Sigmoid colon (tissue), 4 donors: ENCODE data around the gene CAMK4.

Source experiments
- EP300 ChIP-seq, 4 donors: sonication (generic); formaldehyde crosslinking; IDR thresholded peaks; one replicate each; pipeline ENCODE4 v1.6.1; 2017; ENCODE audit warnings: antibody characterized with exemption in 4 of 4
- POLR2A ChIP-seq, 2 donors: fragments of 450-650 bp; IDR thresholded peaks; one replicate each; pipeline ENCODE4 v1.6.1; 2016; ENCODE audit warnings: antibody characterized with exemption in 2 of 2, mild to moderate bottlenecking in 2 of 2, moderate library complexity in 2 of 2
- POLR2AphosphoS5 ChIP-seq, 4 donors: sonication (generic); formaldehyde crosslinking; IDR thresholded peaks; one replicate each; pipeline ENCODE4 v1.6.1; 2017; ENCODE audit warnings: antibody characterized with exemption in 4 of 4
- TF ChIP-seq, protein P1 (sequence below), 4 experiments: fragments of 450-650 bp in 3 of 4; fragments of 200-600 bp in 1 of 4; IDR thresholded peaks; one replicate each; pipeline ENCODE4 v1.5.1; 2016 to 2019; ENCODE audit warnings: antibody characterized with exemption in 4 of 4, mild to moderate bottlenecking in 3 of 4, moderate library complexity in 2 of 4

DNA sequence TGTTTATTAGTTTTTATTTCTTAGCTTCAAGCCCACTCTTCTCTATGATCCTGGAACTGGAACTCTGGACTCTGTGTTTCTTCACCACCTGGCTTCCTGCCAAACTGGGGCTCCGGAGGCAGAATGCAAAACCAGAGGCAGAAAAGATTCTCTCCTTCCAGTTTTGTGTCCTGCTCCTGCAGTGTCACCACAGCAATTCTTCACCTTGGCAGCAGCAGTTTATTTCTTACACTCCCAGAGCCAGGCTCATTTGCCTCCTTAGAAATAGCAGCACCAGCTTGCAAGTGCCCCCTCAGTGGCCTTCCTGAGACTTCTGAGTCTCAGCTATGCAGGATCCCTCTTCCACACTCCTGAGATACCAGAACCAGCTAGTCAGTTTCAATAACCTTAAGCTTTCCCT is 26.7 kb upstream of the CAMK4 start:
- no peak for TF ChIP-seq POLR2A (IDR thresholded peaks at IDR 0.05)
- TF ChIP-seq, protein P1, sequence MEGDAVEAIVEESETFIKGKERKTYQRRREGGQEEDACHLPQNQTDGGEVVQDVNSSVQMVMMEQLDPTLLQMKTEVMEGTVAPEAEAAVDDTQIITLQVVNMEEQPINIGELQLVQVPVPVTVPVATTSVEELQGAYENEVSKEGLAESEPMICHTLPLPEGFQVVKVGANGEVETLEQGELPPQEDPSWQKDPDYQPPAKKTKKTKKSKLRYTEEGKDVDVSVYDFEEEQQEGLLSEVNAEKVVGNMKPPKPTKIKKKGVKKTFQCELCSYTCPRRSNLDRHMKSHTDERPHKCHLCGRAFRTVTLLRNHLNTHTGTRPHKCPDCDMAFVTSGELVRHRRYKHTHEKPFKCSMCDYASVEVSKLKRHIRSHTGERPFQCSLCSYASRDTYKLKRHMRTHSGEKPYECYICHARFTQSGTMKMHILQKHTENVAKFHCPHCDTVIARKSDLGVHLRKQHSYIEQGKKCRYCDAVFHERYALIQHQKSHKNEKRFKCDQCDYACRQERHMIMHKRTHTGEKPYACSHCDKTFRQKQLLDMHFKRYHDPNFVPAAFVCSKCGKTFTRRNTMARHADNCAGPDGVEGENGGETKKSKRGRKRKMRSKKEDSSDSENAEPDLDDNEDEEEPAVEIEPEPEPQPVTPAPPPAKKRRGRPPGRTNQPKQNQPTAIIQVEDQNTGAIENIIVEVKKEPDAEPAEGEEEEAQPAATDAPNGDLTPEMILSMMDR (IDR thresholded peaks at IDR 0.05) = no peak
- no peak for TF ChIP-seq POLR2AphosphoS5 (IDR thresholded peaks at IDR 0.05)
- TF ChIP-seq EP300 (IDR thresholded peaks at IDR 0.05) = no peak
